Lung microvascular endothelial cell (primary cell): Measurements from ENCODE around the gene RAC3. TPM values are rescaled to one million over a fixed set of nuclear protein-coding genes. Genes with fewer than 3 reads are reported as not detected.

Experiments
- DNase-seq, 2 donors: peaks; one replicate each; pipeline versions ENCODE4 v3.0.0 to v3.0.0-alpha.2; 2010; ENCODE audit warnings: low read depth in 2 of 2
- total RNA-seq: library from RNA; depleted of rRNA; stranded (reverse); fragments of >200 nt; gene quantifications from 2 replicates; pipeline ENCODE4 v1.2.1, GENCODE V29; 2014

Gene RAC3
- total RNA-seq, 1 donor from 2014 or later: 9.7 TPM

- DNase-seq: no peak
Measured at GRCh38 chr17:82039695-82040299, 8.3 kb downstream of the RAC3 start.

- no peak for DNase-seq
Measured at GRCh38 chr17:82041144-82041814, 9.8 kb downstream of the RAC3 start.

- no peak for DNase-seq
Measured at GRCh38 chr17:82042649-82043048, 11.2 kb downstream of the RAC3 start.

- no peak for DNase-seq
Measured at GRCh38 chr17:82043507-82043906, 12.0 kb downstream of the RAC3 start.

- no peak for DNase-seq
Measured at GRCh38 chr17:82045936-82046484, 14.5 kb downstream of the RAC3 start.

- DNase-seq: no peak
Measured at GRCh38 chr17:82046903-82047302, 15.4 kb downstream of the RAC3 start.

GRCh38 chr17:82047379-82047778 is 15.9 kb downstream of the RAC3 start:
- DNase-seq: no peak

- no peak for DNase-seq
Measured at GRCh38 chr17:82047914-82048570, 16.6 kb downstream of the RAC3 start.

GRCh38 chr17:82048571-82048971 is 17.1 kb downstream of the RAC3 start:
- no peak for DNase-seq

GRCh38 chr17:82049106-82049505 is 17.6 kb downstream of the RAC3 start:
- DNase-seq: no peak

- DNase-seq: no peak
Measured at GRCh38 chr17:82049521-82049971, 18.1 kb downstream of the RAC3 start.

GRCh38 chr17:82050152-82050760 is 18.8 kb downstream of the RAC3 start:
- DNase-seq: no peak

GRCh38 chr17:82050761-82051641 is 19.5 kb downstream of the RAC3 start:
- peak in 1 of 2 donors; percentile 23 for DNase-seq

GRCh38 chr17:82051776-82052637 is 20.5 kb downstream of the RAC3 start, which contains the start of the genes GPS1 and RFNG:
GPS1 (plus strand) TSS chr17:82051898; CDS start chr17:82051932, 34 bp downstream.
RFNG (minus strand) TSS chr17:82051811; CDS start chr17:82051766, 45 bp downstream.
- peak; percentile 57 to 58 for DNase-seq

- DNase-seq: peak in 1 of 2 donors; percentile 15
Measured at GRCh38 chr17:82052638-82053059, 21.2 kb downstream of the RAC3 start.

- no peak for DNase-seq
Measured at GRCh38 chr17:82053130-82053529, 21.7 kb downstream of the RAC3 start.

GRCh38 chr17:82053556-82054263 is 22.2 kb downstream of the RAC3 start:
- DNase-seq: no peak

GRCh38 chr17:82054351-82055022 is 23.0 kb downstream of the RAC3 start:
- no peak for DNase-seq
